Fibroblast of skin of scalp (primary cell): Measurements from ENCODE around the gene CYP4Z1. TPM values are rescaled to one million over a fixed set of nuclear protein-coding genes. Genes with fewer than 3 reads are reported as not detected.
"Not testable (repeated sequence)": the region's sequence is repeated elsewhere in the genome, so short reads cannot be mapped to it uniquely, and the experiment has no call there.

Experiments used
- DNase-seq: peaks from one replicate; pipeline ENCODE4 v3.0.0-alpha.2; 2013
- polyA plus RNA-seq, 2 experiments: library from polyadenylated mRNA; unstranded; fragments of 120-200 nt; gene quantifications; one replicate each; pipeline ENCODE4 v1.2.1, GENCODE V29; 2013; ENCODE audit not compliant: insufficient read length in 2 of 2

The CYP4Z1 gene
- polyA plus RNA-seq (2013, experiment 1 of 2; ENCODE audit: insufficient read length) = not detected
- polyA plus RNA-seq (2013, experiment 2 of 2; ENCODE audit: insufficient read length) = not detected

- no peak for DNase-seq
Observed at GRCh38 chr1:47067097-47067594, at the start of gene CYP4Z1. TSS of gene CYP4Z1 (plus strand) at chr1:47067231. CDS start at chr1:47067491, 260 bp downstream.

- no peak for DNase-seq
Observed at GRCh38 chr1:47021070-47021469, 46.0 kb upstream of the CYP4Z1 start.

GRCh38 chr1:47023268-47024140 is 43.5 kb upstream of the CYP4Z1 start, which contains the start of gene CYP4X1:
TSS of gene CYP4X1 (plus strand) at chr1:47023669. CDS start at chr1:47023818, 149 bp downstream.
- no peak for DNase-seq

- DNase-seq = no peak
Observed at GRCh38 chr1:47024141-47024801, 42.8 kb upstream of the CYP4Z1 start.

GRCh38 chr1:47030170-47030805 is 36.7 kb upstream of the CYP4Z1 start:
- DNase-seq = no peak

- peak; percentile 67 for DNase-seq
Observed at GRCh38 chr1:47031059-47031458, 36.0 kb upstream of the CYP4Z1 start.

GRCh38 chr1:47031585-47031984 is 35.4 kb upstream of the CYP4Z1 start:
- DNase-seq = no peak

- no peak for DNase-seq
Observed at GRCh38 chr1:47036764-47037163, 30.3 kb upstream of the CYP4Z1 start.

GRCh38 chr1:47059376-47059775 is 7.7 kb upstream of the CYP4Z1 start:
- no peak for DNase-seq

GRCh38 chr1:47069080-47069479 is 2.0 kb downstream of the CYP4Z1 start:
- DNase-seq = not testable (repeated sequence)

GRCh38 chr1:47069509-47069908 is 2.5 kb downstream of the CYP4Z1 start:
- not testable (repeated sequence) for DNase-seq

GRCh38 chr1:47089356-47089755 is 22.3 kb downstream of the CYP4Z1 start:
- peak; percentile 29 for DNase-seq

- DNase-seq = not testable (repeated sequence)
Observed at GRCh38 chr1:47091476-47091875, 24.4 kb downstream of the CYP4Z1 start.

- DNase-seq = no peak
Observed at GRCh38 chr1:47104816-47105215, 37.8 kb downstream of the CYP4Z1 start.

- no peak for DNase-seq
Observed at GRCh38 chr1:47106792-47107191, 39.8 kb downstream of the CYP4Z1 start.

GRCh38 chr1:47107851-47108574 is 41.0 kb downstream of the CYP4Z1 start:
- DNase-seq = peak; percentile 1

GRCh38 chr1:47109482-47109881 is 42.5 kb downstream of the CYP4Z1 start:
- DNase-seq = not testable (repeated sequence)

GRCh38 chr1:47113178-47113577 is 46.1 kb downstream of the CYP4Z1 start:
- DNase-seq = no peak

GRCh38 chr1:47121039-47121438 is 54.0 kb downstream of the CYP4Z1 start:
- DNase-seq = not testable (repeated sequence)

GRCh38 chr1:47124834-47125233 is 57.8 kb downstream of the CYP4Z1 start:
- not testable (repeated sequence) for DNase-seq

GRCh38 chr1:47126997-47127396 is 60.0 kb downstream of the CYP4Z1 start:
- not testable (repeated sequence) for DNase-seq

- no peak for DNase-seq
Observed at GRCh38 chr1:47128221-47128620, 61.2 kb downstream of the CYP4Z1 start.
